Thyroid gland (tissue), 4 donors: ENCODE data around the gene FRMD4A. TPM values are rescaled to one million over a fixed set of nuclear protein-coding genes. Genes with fewer than 3 reads are reported as not detected.

Experiments
- DNase-seq, 2 donors: peaks; one replicate each; pipeline ENCODE4 v3.0.0-alpha.2; 2019
- H3K27ac ChIP-seq, 3 donors: fragments of 200-600 bp; sonication (generic); 1 replicate in 2 of 3; 2 replicates in 1 of 3; pipeline ENCODE4 v1.5.1; 2016 to 2019; ENCODE audit warnings: mild to moderate bottlenecking in 1 of 3, moderate library complexity in 1 of 3
- H3K27me3 ChIP-seq: fragments of 200-600 bp; sonication (generic); one replicate; pipeline ENCODE4 v1.5.1; 2019
- H3K36me3 ChIP-seq, 2 donors: fragments of 200-600 bp; sonication (generic); one replicate each; pipeline ENCODE4 v1.5.1; 2016 to 2019
- H3K4me1 ChIP-seq, 2 donors: fragments of 200-600 bp; sonication (generic); one replicate each; pipeline ENCODE4 v1.5.1; 2017 to 2019
- H3K4me3 ChIP-seq, 3 donors: fragments of 200-600 bp; sonication (generic); replicated peaks in 1 of 3; 1 replicate in 2 of 3; 2 replicates in 1 of 3; pipeline ENCODE4 v1.5.1; 2016; ENCODE audit warnings: mild to moderate bottlenecking in 1 of 3
- H3K9me3 ChIP-seq: fragments of 200-600 bp; sonication (generic); one replicate; pipeline ENCODE4 v1.5.1; 2017
- POLR2A ChIP-seq, 2 donors: fragments of 450-650 bp; IDR thresholded peaks; one replicate each; pipeline ENCODE4 v1.6.1; 2017; ENCODE audit warnings: antibody characterized with exemption in 2 of 2, mild to moderate bottlenecking in 2 of 2, moderate library complexity in 1 of 2
- WGBS, 2 donors: methylation state at CpG; one replicate each; pipeline ENCODE4 v1.1.5; 2017; 5-methylcytosine and 5-hydroxymethylcytosine counted together
- intact Hi-C: fragments of 100-400 bp; cut with DNase I; formaldehyde crosslinking; loops from one replicate; pipeline ENCODE4 v1.15.1; 2023
- total RNA-seq, 4 donors: library from RNA; depleted of rRNA; stranded (reverse); fragments of >200 nt; gene quantifications; one replicate each; pipeline ENCODE4 v1.2.3, GENCODE V29; 2016
- TF ChIP-seq, protein P1 (sequence below), 6 experiments: fragments of 200-600 bp in 3 of 6; fragments of 450-650 bp in 3 of 6; sonication (generic) in 3 of 6; IDR thresholded peaks; one replicate each; pipeline ENCODE4 v1.5.1; 2016 to 2019; ENCODE audit warnings: antibody characterized with exemption in 6 of 6, mild to moderate bottlenecking in 2 of 6, inconsistent platforms in 1 of 6, moderate library complexity in 1 of 6

Gene FRMD4A
- total RNA-seq, 4 donors from 2014 or later: 10.6 to 18.6 (median 16.3) TPM

DNA sequence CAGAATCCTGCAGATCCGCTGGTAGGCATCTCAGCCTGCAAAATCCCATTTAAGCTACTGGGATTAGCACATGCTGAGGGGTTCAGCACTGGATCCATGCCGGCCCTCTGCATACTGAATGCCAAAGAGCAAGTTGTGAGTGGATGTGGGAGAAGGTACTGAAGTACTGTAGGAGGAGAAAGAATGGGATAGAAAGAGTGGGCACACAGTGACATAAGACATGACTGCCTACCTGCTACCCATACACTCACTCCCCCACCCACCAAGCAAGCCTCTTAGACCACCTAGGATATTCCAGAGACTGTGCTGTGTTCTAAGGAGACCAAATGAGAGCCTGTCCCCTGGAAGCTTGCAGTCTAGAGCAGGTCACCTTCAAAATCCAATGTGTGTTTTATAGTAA lies 215.9 kb downstream of the FRMD4A start:
- Histone ChIP-seq H3K4me3 (no peak overlapping the region), H3K27me3 (no peaks in the 10 kb centered on the region), H3K36me3 (no peaks in the 10 kb centered on the region), H3K27ac (no peak overlapping the region), H3K9me3 (no peaks in the 10 kb centered on the region), H3K4me1 (no peaks in the 10 kb centered on the region)
- DNase-seq: no peak
- intact Hi-C loops: no loop called here
- TF ChIP-seq, protein P1, sequence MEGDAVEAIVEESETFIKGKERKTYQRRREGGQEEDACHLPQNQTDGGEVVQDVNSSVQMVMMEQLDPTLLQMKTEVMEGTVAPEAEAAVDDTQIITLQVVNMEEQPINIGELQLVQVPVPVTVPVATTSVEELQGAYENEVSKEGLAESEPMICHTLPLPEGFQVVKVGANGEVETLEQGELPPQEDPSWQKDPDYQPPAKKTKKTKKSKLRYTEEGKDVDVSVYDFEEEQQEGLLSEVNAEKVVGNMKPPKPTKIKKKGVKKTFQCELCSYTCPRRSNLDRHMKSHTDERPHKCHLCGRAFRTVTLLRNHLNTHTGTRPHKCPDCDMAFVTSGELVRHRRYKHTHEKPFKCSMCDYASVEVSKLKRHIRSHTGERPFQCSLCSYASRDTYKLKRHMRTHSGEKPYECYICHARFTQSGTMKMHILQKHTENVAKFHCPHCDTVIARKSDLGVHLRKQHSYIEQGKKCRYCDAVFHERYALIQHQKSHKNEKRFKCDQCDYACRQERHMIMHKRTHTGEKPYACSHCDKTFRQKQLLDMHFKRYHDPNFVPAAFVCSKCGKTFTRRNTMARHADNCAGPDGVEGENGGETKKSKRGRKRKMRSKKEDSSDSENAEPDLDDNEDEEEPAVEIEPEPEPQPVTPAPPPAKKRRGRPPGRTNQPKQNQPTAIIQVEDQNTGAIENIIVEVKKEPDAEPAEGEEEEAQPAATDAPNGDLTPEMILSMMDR (IDR thresholded peaks at IDR 0.05): no peak
- no peak for TF ChIP-seq POLR2A (IDR thresholded peaks at IDR 0.05)
- WGBS, 2 donors: 89% methylated on average over 2 of the region's 2 CpGs

DNA sequence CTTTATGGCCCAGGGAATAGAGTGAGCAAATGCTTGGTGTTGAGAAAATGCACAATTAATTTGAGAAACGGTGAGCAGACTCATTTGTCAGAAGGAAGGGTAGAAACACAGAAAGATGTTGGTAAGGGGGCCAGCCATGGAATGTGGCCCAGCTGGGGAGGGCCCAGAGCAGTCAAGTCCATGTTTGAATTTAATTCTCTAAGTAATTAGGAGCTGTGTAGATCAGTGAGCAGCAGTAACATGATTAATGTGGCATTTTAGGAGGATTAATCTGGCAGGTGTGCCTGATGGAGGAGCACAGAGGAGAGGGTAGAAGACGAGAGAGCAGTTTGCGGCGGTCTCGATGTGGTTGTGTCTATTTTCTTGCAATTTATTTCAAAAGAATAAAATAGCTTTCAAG lies 218.7 kb downstream of the FRMD4A start:
- no peak overlapping the region for H3K27ac ChIP-seq
- H3K4me3 ChIP-seq: no peak overlapping the region
- WGBS, 2 donors: 89% methylated on average over 5 of the region's 5 CpGs
- no peaks in the 10 kb centered on the region for H3K27me3 ChIP-seq
- H3K9me3 ChIP-seq: no peaks in the 10 kb centered on the region
- intact Hi-C loops: no loop called here
- no peaks in the 10 kb centered on the region for H3K4me1 ChIP-seq
- no peaks in the 10 kb centered on the region for H3K36me3 ChIP-seq
- no peak for DNase-seq
- TF ChIP-seq POLR2A (IDR thresholded peaks at IDR 0.05): no peak
- TF ChIP-seq, protein P1 (IDR thresholded peaks at IDR 0.05): no peak

DNA sequence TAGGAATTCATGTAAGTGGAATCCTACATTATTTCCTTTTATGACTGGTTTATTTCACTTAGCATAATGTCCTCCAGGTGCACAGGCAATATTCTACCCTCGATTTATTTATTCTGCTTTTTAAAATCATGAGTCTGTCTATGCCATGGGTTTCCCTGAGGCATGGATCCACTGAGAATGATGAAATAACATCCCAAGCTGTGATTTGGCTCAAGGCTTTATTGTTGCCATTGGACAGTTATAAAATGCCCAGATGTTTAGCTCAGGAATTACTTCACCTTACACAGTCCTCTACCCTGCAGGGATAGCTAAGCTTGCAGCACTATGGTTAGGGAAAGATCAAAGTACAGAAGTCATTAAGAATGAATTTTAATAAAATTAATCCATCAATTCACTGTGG lies 219.5 kb downstream of the FRMD4A start:
- no peak for DNase-seq
- Histone ChIP-seq H3K9me3 (no peaks in the 10 kb centered on the region), H3K36me3 (no peaks in the 10 kb centered on the region), H3K4me3 (no peak overlapping the region), H3K4me1 (no peaks in the 10 kb centered on the region), H3K27ac (no peak overlapping the region), H3K27me3 (no peaks in the 10 kb centered on the region)
- WGBS, 2 donors: 82 to 93% methylated on average over 1 of the region's 1 CpG
- intact Hi-C loops: no loop called here
- TF ChIP-seq, protein P1 (IDR thresholded peaks at IDR 0.05): no peak
- TF ChIP-seq POLR2A (IDR thresholded peaks at IDR 0.05): no peak

DNA sequence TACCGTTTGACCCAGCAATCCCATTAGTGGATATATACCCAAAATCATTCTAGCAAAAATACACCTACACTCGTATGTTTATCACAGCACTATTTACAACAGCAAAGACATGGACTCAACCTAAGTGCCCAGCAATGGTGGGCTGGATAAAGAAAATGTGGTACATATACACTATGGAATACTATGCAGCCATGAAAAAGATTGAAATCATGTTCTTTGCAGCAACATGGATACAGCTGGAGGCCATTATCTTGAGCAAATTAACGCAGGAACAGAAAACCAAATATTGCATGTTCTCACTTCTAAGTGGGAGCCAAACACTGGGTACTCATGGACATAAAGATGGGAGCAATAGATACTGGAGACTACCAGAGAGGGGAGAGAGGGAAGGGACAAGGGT lies 223.9 kb downstream of the FRMD4A start:
- 96 to 99% methylated on average over 3 of the region's 3 CpGs for WGBS, 2 donors
- intact Hi-C loops: no loop called here
- no peaks in the 10 kb centered on the region for H3K27me3 ChIP-seq
- no peak for TF ChIP-seq POLR2A (IDR thresholded peaks at IDR 0.05)
- TF ChIP-seq, protein P1 (IDR thresholded peaks at IDR 0.05): no peak
- H3K27ac ChIP-seq: no peak overlapping the region
- H3K4me1 ChIP-seq: no peaks in the 10 kb centered on the region
- no peak overlapping the region for H3K4me3 ChIP-seq
- no peak for DNase-seq
- no peaks in the 10 kb centered on the region for H3K9me3 ChIP-seq
- H3K36me3 ChIP-seq: no peaks in the 10 kb centered on the region

DNA sequence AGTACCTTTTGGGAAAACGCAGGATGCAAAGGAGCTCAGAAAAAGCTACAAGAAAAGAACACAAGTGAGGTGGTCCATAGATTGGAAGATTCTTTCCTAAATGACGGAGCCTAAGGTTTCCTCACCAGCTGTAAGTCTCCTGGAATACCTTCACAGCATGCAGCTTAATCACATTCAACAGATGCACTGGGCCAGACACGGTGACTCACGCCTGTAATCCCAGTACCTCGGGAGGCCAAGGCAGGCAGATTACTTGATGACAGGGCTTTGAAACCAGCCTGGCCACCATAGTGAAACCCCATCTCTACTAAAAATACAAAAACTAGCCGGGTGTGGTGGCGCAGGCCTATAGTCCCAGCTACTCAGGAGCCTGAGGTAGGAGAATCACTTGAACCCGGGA lies 228.7 kb downstream of the FRMD4A start:
- TF ChIP-seq POLR2A (IDR thresholded peaks at IDR 0.05): no peak
- TF ChIP-seq, protein P1 (IDR thresholded peaks at IDR 0.05): no peak
- no peaks in the 10 kb centered on the region for H3K36me3 ChIP-seq
- no peak for DNase-seq
- no peak overlapping the region for H3K4me3 ChIP-seq
- no peaks in the 10 kb centered on the region for H3K4me1 ChIP-seq
- intact Hi-C loops: no loop called here
- H3K27ac ChIP-seq: no peak overlapping the region
- no peaks in the 10 kb centered on the region for H3K9me3 ChIP-seq
- no peaks in the 10 kb centered on the region for H3K27me3 ChIP-seq
- WGBS, 2 donors: 96 to 97% methylated on average over 8 of the region's 8 CpGs
